ENCODE measurements around the gene CHID1. TPM values are rescaled to one million over a fixed set of nuclear protein-coding genes. Genes with fewer than 3 reads are reported as not detected.
A peak's percentile ranks its signal among the peaks of the same experiment; 100 is the strongest.

CHID1 gene
- total RNA-seq, 4 donors from 2014 or later = 36.0 to 55.3 (median 46.4) TPM

GRCh38 chr11:900545-900944, 10.1 kb downstream of the CHID1 start:
- Histone ChIP-seq H3K36me3 (peaks cover 0 to 76% of the 10 kb centered on the region in 2 donors), H3K9me3 (no peaks in the 10 kb centered on the region), H3K4me1 (peaks cover 0 to 15% (median 0%) of the 10 kb centered on the region in 3 donors), H3K4me3 (no peak overlapping the region), H3K27ac (no peak overlapping the region), H3K27me3 (no peaks in the 10 kb centered on the region)
- no CpG with 5 or more reads among the region's 7 CpGs for WGBS, 2 donors (ENCODE audit: low coverage in 1 of 2)
- TF ChIP-seq EP300 (IDR thresholded peaks at IDR 0.05) (no peak), POLR2AphosphoS5 (IDR thresholded peaks at IDR 0.05) (no peak), POLR2A (IDR thresholded peaks at IDR 0.05) (no peak), CTCF (IDR thresholded peaks at IDR 0.05) (no peak)
- no peak for ATAC-seq

GRCh38 chr11:899724-900123, 10.9 kb downstream of the CHID1 start:
- Histone ChIP-seq H3K4me3 (no peak overlapping the region), H3K4me1 (peaks cover 0 to 15% (median 0%) of the 10 kb centered on the region in 3 donors), H3K9me3 (no peaks in the 10 kb centered on the region), H3K27ac (no peak overlapping the region), H3K27me3 (no peaks in the 10 kb centered on the region), H3K36me3 (peaks cover 0 to 75% of the 10 kb centered on the region in 2 donors)
- TF ChIP-seq EP300 (IDR thresholded peaks at IDR 0.05) = no peak
- TF ChIP-seq POLR2A (IDR thresholded peaks at IDR 0.05) = no peak
- no peak for TF ChIP-seq CTCF (IDR thresholded peaks at IDR 0.05)
- TF ChIP-seq POLR2AphosphoS5 (IDR thresholded peaks at IDR 0.05) = no peak
- 70 to 93% methylated on average over 2 to 6 of the region's 11 CpGs for WGBS, 2 donors (ENCODE audit: low coverage in 1 of 2)
- no peak for ATAC-seq

- no peaks in the 10 kb centered on the region for H3K9me3 ChIP-seq
- TF ChIP-seq POLR2A (IDR thresholded peaks at IDR 0.05) (no peak), CTCF (IDR thresholded peaks at IDR 0.05) (peak in 2 of 4 experiments; percentile 39 to 45), EP300 (IDR thresholded peaks at IDR 0.05) (no peak), POLR2AphosphoS5 (IDR thresholded peaks at IDR 0.05) (no peak)
- peak; percentile 16 for ATAC-seq
- H3K36me3 ChIP-seq = peaks cover 0 to 66% of the 10 kb centered on the region in 2 donors
- 91% methylated on average over 8 of the region's 22 CpGs; no CpG with 5 or more reads in 1 of the 2 donors for WGBS, 2 donors (ENCODE audit: low coverage in 1 of 2)
- H3K27ac ChIP-seq = no peak overlapping the region
- H3K27me3 ChIP-seq = no peaks in the 10 kb centered on the region
- H3K4me3 ChIP-seq = no peak overlapping the region
- H3K4me1 ChIP-seq = peaks cover 0 to 15% (median 0%) of the 10 kb centered on the region in 3 donors
Measured at GRCh38 chr11:898540-899190, 11.9 kb downstream of the CHID1 start.

GRCh38 chr11:898143-898511, 12.5 kb downstream of the CHID1 start:
- H3K36me3 ChIP-seq = peaks cover 0 to 61% of the 10 kb centered on the region in 2 donors
- no peak overlapping the region for H3K4me3 ChIP-seq
- WGBS, 2 donors (ENCODE audit: low coverage in 1 of 2) = 0% methylated on average over 1 of the region's 10 CpGs; no CpG with 5 or more reads in 1 of the 2 donors
- no peak overlapping the region for H3K27ac ChIP-seq
- ATAC-seq = peak; percentile 20
- TF ChIP-seq POLR2AphosphoS5 (IDR thresholded peaks at IDR 0.05) (no peak), CTCF (IDR thresholded peaks at IDR 0.05) (peak in 1 of 4 experiments; percentile 11)
- H3K4me1 ChIP-seq = peaks cover 0 to 15% (median 0%) of the 10 kb centered on the region in 3 donors
- no peaks in the 10 kb centered on the region for H3K9me3 ChIP-seq
- no peaks in the 10 kb centered on the region for H3K27me3 ChIP-seq
